Measurements from ENCODE around the gene PRKN. TPM values are rescaled to one million over a fixed set of nuclear protein-coding genes. Genes with fewer than 3 reads are reported as not detected.

The PRKN gene
- total and polyA plus RNA-seq, 2 donors (not counting 3 experiments of a cell fraction or from before 2014, with no cell fraction given): 0.06 TPM; not detected in 1

GRCh38 chr6:162675503-162675902 is 52.1 kb downstream of the PRKN start:
- TF ChIP-seq GATA2 (IDR thresholded peaks at IDR 0.05; ENCODE audit: insufficient read depth, insufficient read length, low read depth, low read length): no peak
- TF ChIP-seq MYC (IDR thresholded peaks at IDR 0.05; ENCODE audit: low read depth, low read length): no peak
- no peak for TF ChIP-seq POLR2AphosphoS5 (IDR thresholded peaks at IDR 0.05; ENCODE audit: insufficient read depth, low read depth, low read length)
- TF ChIP-seq CTCF (IDR thresholded peaks at IDR 0.05; ENCODE audit: extremely low read depth in 1 of 2, insufficient read depth in 1 of 2, low read depth in 1 of 2, low read length in 2 of 2): no peak
- TF ChIP-seq JUN (IDR thresholded peaks at IDR 0.05; ENCODE audit: borderline replicate concordance, insufficient read depth, insufficient read length, low read depth): no peak
- TF ChIP-seq MAX (IDR thresholded peaks at IDR 0.05; ENCODE audit: insufficient read depth, insufficient read length): no peak
- TF ChIP-seq FOS (IDR thresholded peaks at IDR 0.05; ENCODE audit: borderline replicate concordance, insufficient read depth, low read length): no peak
- no peak for TF ChIP-seq EZH2 (IDR thresholded peaks at IDR 0.05; ENCODE audit: borderline replicate concordance, low read depth, low read length, severe bottlenecking)
- no peak for TF ChIP-seq POLR2A (IDR thresholded peaks at IDR 0.05; ENCODE audit: low read depth, low read length)
- POLR2A ChIA-PET: no interaction called here
- Histone ChIP-seq H2AFZ (ENCODE audit: low read depth, low read length) (no peak overlapping the region), H3K4me2 (ENCODE audit: insufficient read depth, low read length) (no peak overlapping the region), H3K27me3 (ENCODE audit: control insufficient read depth in 2 of 2, insufficient read depth in 2 of 2, low read length in 2 of 2) (no peaks in the 10 kb centered on the region), H3K27ac (ENCODE audit: insufficient read depth, low read depth, low read length) (no peak overlapping the region), H3K4me3 (replicated peaks in 1 of 3; ENCODE audit: insufficient read depth in 1 of 3, low read depth in 1 of 3, low read length in 3 of 3) (no peak overlapping the region), H3K9ac (replicated peaks; ENCODE audit: extremely low read depth, insufficient read depth, low read length) (no peak overlapping the region), H3K9me3 (replicated peaks; ENCODE audit: control insufficient read depth, insufficient read depth, low read length) (no peaks in the 10 kb centered on the region), H3K9me1 (replicated peaks; ENCODE audit: control insufficient read depth, extremely low read depth, insufficient read depth, low read length) (no peaks in the 10 kb centered on the region), H3K4me1 (ENCODE audit: control insufficient read depth, extremely low read depth, insufficient read depth, low read length) (no peaks in the 10 kb centered on the region), H4K20me1 (replicated peaks; ENCODE audit: control insufficient read depth, extremely low read depth, insufficient read depth, low read length) (no peaks in the 10 kb centered on the region), H3K79me2 (ENCODE audit: control insufficient read depth, insufficient read depth, low read length) (no peaks in the 10 kb centered on the region), H3K36me3 (ENCODE audit: control insufficient read depth in 2 of 2, extremely low read depth in 1 of 2, insufficient read depth in 2 of 2, low read length in 2 of 2) (no peaks in the 10 kb centered on the region)
- no TSS peak for BruUV-seq (replicated peaks)
- no peak for FAIRE-seq
- intact Hi-C loops (cut with micrococcal nuclease): no loop called here
- no peak for DNase-seq (ENCODE audit: low read depth, low spot score)
- CTCF ChIA-PET: no interaction called here
- dilution Hi-C loops (cut with MboI; ENCODE audit: extremely low pct_ligation_motif_present, low sequenced_read_pairs): no loop called here

All from endothelial cell of umbilical vein (primary cell).